H1 (cell line): ENCODE results near the gene LRRC8D. TPM values are rescaled to one million over a fixed set of nuclear protein-coding genes. Genes with fewer than 3 reads are reported as not detected.

Source experiments
- ASH2L ChIP-seq: fragments of 200-600, 300-600 bp; sonication (generic); IDR thresholded peaks from one replicate; pipeline ENCODE4 v1.7.1; 2017; ENCODE audit warnings: low read length
- CBX5 ChIP-seq: fragments of 300-800, 300-1000 bp; sonication (generic); IDR thresholded peaks from 2 replicates; pipeline ENCODE4 v1.7.1; 2016; ENCODE audit warnings: antibody characterized with exemption, low read length, low read depth
- EP300 ChIP-seq, 2 experiments: IDR thresholded peaks; 1 replicate in 1 of 2; 2 replicates in 1 of 2; pipeline ENCODE4 v1.6.1; 2011 to 2012; ENCODE audit warnings: low read depth in 2 of 2, low read length in 2 of 2, mild to moderate bottlenecking in 2 of 2, borderline replicate concordance in 1 of 2, inconsistent platforms in 1 of 2, moderate library complexity in 1 of 2
- GTF2F1 ChIP-seq: IDR thresholded peaks from 2 replicates; pipeline ENCODE4 v1.6.1; 2012; ENCODE audit warnings: low read depth, low read length, improper control_type of control experiment, borderline replicate concordance
- NANOG ChIP-seq: IDR thresholded peaks from 2 replicates; pipeline ENCODE4 v1.6.1; 2011; ENCODE audit warnings: low read length, low read depth, mild to moderate bottlenecking, inconsistent platforms; ENCODE audit not compliant: insufficient read depth, poor library complexity, severe bottlenecking
- NRF1 ChIP-seq: IDR thresholded peaks from 2 replicates; pipeline ENCODE4 v1.6.1; 2011; ENCODE audit warnings: mild to moderate bottlenecking, low read depth, low read length, improper control_type of control experiment
- polyA plus RNA-seq, 7 experiments: library from polyadenylated mRNA; depleted of rRNA in 3 of 7; stranded (reverse) in 5 of 7; unstranded in 2 of 7; fragments of >200 nt in 5 of 7; fragments of 200-250 nt in 2 of 7; gene quantifications; 1 replicate in 5 of 7; 2 replicates in 1 of 7; 4 replicates in 1 of 7; pipeline versions ENCODE4 v1.2.1 to v1.2.3, GENCODE V29; 2011 to 2013; ENCODE audit warnings: missing spikeins in 2 of 7, mixed read lengths in 2 of 7
- total RNA-seq: library from RNA; stranded (reverse); fragmentation: NEBNext Ultra II Directional; extraction: Animal tissue kit (Norgen Biotek cat#: 25700); gene quantifications from 2 replicates; pipeline ENCODE4 v1.2.1, GENCODE V29; 2021
- TF ChIP-seq, protein P1 (sequence below): fragments of 300-600 bp; sonication (generic); IDR thresholded peaks from 2 replicates; pipeline ENCODE4 v1.7.1; 2012; ENCODE audit warnings: low read length, moderate library complexity, mild to moderate bottlenecking, inconsistent platforms; ENCODE audit not compliant: insufficient replicate concordance

Gene LRRC8D
- total and polyA plus RNA-seq, 2 of the 8 experiments (the other 6 are each of a cell fraction or from before 2014, with no cell fraction given): 42.0 to 58.5 TPM

DNA sequence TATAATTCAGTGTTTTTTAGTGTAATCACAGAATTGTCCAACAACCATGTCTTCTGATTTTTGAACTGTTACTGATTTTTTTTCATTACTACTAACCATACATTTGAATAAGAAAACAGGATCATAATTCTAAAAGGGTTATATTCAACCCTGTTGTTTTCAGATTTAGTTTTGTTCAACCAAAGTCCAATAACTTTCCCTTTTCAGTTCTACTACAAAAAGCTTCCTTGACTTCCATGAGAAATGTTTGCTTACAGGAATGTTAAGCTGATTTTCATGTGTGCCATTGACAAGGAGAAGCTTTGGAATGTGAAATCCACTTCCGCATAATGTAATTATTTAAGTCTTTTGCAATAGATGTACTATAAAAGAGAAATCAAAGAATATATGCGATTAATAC, 102.1 kb downstream of the LRRC8D start (continued):
- TF ChIP-seq EP300 (IDR thresholded peaks at IDR 0.05; ENCODE audit: borderline replicate concordance in 1 of 2, low read depth in 2 of 2, low read length in 2 of 2) (no peak), NANOG (no peak), ASH2L (no peak), NRF1 (no peak), GTF2F1 (no peak), CBX5 (no peak)
- TF ChIP-seq, protein P1, sequence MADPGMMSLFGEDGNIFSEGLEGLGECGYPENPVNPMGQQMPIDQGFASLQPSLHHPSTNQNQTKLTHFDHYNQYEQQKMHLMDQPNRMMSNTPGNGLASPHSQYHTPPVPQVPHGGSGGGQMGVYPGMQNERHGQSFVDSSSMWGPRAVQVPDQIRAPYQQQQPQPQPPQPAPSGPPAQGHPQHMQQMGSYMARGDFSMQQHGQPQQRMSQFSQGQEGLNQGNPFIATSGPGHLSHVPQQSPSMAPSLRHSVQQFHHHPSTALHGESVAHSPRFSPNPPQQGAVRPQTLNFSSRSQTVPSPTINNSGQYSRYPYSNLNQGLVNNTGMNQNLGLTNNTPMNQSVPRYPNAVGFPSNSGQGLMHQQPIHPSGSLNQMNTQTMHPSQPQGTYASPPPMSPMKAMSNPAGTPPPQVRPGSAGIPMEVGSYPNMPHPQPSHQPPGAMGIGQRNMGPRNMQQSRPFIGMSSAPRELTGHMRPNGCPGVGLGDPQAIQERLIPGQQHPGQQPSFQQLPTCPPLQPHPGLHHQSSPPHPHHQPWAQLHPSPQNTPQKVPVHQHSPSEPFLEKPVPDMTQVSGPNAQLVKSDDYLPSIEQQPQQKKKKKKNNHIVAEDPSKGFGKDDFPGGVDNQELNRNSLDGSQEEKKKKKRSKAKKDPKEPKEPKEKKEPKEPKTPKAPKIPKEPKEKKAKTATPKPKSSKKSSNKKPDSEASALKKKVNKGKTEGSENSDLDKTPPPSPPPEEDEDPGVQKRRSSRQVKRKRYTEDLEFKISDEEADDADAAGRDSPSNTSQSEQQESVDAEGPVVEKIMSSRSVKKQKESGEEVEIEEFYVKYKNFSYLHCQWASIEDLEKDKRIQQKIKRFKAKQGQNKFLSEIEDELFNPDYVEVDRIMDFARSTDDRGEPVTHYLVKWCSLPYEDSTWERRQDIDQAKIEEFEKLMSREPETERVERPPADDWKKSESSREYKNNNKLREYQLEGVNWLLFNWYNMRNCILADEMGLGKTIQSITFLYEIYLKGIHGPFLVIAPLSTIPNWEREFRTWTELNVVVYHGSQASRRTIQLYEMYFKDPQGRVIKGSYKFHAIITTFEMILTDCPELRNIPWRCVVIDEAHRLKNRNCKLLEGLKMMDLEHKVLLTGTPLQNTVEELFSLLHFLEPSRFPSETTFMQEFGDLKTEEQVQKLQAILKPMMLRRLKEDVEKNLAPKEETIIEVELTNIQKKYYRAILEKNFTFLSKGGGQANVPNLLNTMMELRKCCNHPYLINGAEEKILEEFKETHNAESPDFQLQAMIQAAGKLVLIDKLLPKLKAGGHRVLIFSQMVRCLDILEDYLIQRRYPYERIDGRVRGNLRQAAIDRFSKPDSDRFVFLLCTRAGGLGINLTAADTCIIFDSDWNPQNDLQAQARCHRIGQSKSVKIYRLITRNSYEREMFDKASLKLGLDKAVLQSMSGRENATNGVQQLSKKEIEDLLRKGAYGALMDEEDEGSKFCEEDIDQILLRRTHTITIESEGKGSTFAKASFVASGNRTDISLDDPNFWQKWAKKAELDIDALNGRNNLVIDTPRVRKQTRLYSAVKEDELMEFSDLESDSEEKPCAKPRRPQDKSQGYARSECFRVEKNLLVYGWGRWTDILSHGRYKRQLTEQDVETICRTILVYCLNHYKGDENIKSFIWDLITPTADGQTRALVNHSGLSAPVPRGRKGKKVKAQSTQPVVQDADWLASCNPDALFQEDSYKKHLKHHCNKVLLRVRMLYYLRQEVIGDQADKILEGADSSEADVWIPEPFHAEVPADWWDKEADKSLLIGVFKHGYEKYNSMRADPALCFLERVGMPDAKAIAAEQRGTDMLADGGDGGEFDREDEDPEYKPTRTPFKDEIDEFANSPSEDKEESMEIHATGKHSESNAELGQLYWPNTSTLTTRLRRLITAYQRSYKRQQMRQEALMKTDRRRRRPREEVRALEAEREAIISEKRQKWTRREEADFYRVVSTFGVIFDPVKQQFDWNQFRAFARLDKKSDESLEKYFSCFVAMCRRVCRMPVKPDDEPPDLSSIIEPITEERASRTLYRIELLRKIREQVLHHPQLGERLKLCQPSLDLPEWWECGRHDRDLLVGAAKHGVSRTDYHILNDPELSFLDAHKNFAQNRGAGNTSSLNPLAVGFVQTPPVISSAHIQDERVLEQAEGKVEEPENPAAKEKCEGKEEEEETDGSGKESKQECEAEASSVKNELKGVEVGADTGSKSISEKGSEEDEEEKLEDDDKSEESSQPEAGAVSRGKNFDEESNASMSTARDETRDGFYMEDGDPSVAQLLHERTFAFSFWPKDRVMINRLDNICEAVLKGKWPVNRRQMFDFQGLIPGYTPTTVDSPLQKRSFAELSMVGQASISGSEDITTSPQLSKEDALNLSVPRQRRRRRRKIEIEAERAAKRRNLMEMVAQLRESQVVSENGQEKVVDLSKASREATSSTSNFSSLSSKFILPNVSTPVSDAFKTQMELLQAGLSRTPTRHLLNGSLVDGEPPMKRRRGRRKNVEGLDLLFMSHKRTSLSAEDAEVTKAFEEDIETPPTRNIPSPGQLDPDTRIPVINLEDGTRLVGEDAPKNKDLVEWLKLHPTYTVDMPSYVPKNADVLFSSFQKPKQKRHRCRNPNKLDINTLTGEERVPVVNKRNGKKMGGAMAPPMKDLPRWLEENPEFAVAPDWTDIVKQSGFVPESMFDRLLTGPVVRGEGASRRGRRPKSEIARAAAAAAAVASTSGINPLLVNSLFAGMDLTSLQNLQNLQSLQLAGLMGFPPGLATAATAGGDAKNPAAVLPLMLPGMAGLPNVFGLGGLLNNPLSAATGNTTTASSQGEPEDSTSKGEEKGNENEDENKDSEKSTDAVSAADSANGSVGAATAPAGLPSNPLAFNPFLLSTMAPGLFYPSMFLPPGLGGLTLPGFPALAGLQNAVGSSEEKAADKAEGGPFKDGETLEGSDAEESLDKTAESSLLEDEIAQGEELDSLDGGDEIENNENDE: no peak
